GM12892 (cell line): ENCODE results near the gene CDK19.
"Not testable (repeated sequence)": the region's sequence is repeated elsewhere in the genome, so short reads cannot be mapped to it uniquely, and the experiment has no call there.

Experiments used
- DNase-seq: peaks from one replicate; pipeline ENCODE4 v3.0.0; 2011; ENCODE audit not compliant: insufficient read length
- FAIRE-seq: peaks from 2 replicates; lab custom pipeline; 2011; peaks lifted over from hg19 to GRCh38; lab: Jason Lieb, UNC
- POLR2A ChIP-seq: IDR thresholded peaks from 2 replicates; pipeline ENCODE4 v1.6.1; 2011; ENCODE audit warnings: low read depth, low read length, control low read depth
- POLR2AphosphoS5 ChIP-seq: IDR thresholded peaks from 2 replicates; pipeline ENCODE4 v1.6.1; 2011; ENCODE audit warnings: low read depth, low read length, control low read depth
- TAF1 ChIP-seq: IDR thresholded peaks from 2 replicates; pipeline ENCODE4 v1.6.1; 2011; ENCODE audit warnings: low read depth, mild to moderate bottlenecking, control low read depth, low read length, borderline replicate concordance

The CDK19 gene

DNA sequence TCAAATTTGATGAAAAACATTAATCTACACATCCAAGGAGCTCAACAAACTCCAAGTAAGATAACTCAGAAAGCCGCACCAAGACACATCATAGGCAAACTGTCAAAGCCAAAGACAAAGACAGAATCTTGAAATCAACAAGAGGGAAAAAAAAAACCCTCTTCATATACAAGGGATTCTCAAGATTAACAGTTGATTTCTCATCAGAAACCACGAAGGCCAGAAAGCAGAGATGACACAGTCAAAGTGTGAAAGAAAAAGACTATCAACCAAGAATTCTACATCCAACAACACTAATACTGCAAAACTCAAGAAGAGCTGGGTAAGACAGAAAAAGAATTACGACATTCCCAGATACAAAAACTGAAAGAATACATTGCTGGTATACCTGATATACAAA, 73.8 kb downstream of the CDK19 start:
- FAIRE-seq: no peak
- no peak for TF ChIP-seq POLR2AphosphoS5
- DNase-seq: no peak

- DNase-seq (no peak), FAIRE-seq (peak; percentile 78)
- TF ChIP-seq POLR2A: no peak
Observed at GRCh38 chr6:110738899-110739365, 76.3 kb downstream of the CDK19 start.

GRCh38 chr6:110735666-110736065, 79.6 kb downstream of the CDK19 start:
- TF ChIP-seq POLR2A (no peak), TAF1 (no peak), POLR2AphosphoS5 (no peak)
- DNase-seq: no peak
- no peak for FAIRE-seq

- FAIRE-seq: no peak
- TF ChIP-seq TAF1: no peak
- TF ChIP-seq POLR2AphosphoS5: no peak
- TF ChIP-seq POLR2A: no peak
- no peak for DNase-seq
Observed at GRCh38 chr6:110731898-110732297, 83.4 kb downstream of the CDK19 start.

DNA sequence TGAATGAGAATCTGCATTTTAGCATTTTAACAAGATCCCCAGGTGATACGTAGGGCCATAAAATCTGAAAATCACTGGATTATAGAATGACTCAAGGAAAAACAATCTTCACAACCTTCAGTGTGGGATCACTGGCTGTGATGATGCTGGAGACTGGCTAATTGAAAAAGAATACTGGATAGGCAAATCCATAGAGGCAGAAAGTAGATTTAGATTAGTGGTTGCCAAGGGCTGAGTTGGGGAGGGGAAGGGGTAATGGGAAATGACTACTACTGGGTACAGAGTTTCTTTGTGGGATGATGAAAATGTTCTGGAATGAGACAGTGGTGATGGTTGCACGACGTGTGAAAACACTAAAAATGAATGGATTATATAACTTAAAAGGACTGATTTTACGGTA, 84.1 kb downstream of the CDK19 start:
- TF ChIP-seq POLR2A (no peak), TAF1 (no peak), POLR2AphosphoS5 (no peak)
- DNase-seq: no peak
- FAIRE-seq: no peak

GRCh38 chr6:110728501-110728900, 86.8 kb downstream of the CDK19 start:
- DNase-seq: no peak
- no peak for TF ChIP-seq POLR2AphosphoS5
- TF ChIP-seq POLR2A: no peak
- TF ChIP-seq TAF1: no peak
- FAIRE-seq: no peak

DNA sequence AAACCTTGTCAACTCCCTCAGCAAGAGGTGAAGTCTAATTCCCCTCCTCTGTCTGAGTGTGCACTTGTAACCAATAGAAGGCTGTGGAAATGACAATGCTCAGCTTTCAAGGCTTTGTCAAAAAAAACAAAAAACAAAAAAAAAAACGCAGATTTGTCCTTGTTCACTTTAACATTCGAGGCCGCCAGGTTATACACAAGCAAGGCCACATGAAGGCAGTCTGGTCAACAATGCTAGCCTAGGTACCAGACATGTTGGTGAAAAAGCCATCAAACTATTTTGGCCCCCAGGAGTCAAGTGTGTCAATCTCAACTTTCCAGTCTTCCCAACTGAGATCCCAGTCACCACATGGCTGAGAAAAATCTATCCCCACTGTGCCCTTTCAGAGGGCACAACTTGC, 92.3 kb downstream of the CDK19 start:
- no peak for DNase-seq
- no peak for FAIRE-seq
- no peak for TF ChIP-seq POLR2A
- TF ChIP-seq POLR2AphosphoS5: no peak
- no peak for TF ChIP-seq TAF1

- DNase-seq: no peak
- TF ChIP-seq TAF1 (no peak), POLR2A (no peak)
- no peak for FAIRE-seq
Observed at GRCh38 chr6:110720066-110720465, 95.2 kb downstream of the CDK19 start.

GRCh38 chr6:110719601-110720000, 95.7 kb downstream of the CDK19 start:
- not testable (repeated sequence) for DNase-seq, FAIRE-seq

GRCh38 chr6:110714143-110714542, 101.1 kb downstream of the CDK19 start:
- TF ChIP-seq POLR2A (no peak), POLR2AphosphoS5 (no peak), TAF1 (no peak)
- FAIRE-seq: peak; percentile 71
- DNase-seq: no peak

- TF ChIP-seq TAF1 (no peak), POLR2A (no peak), POLR2AphosphoS5 (no peak)
- DNase-seq: no peak
- peak; percentile 33 for FAIRE-seq
Observed at GRCh38 chr6:110712238-110712637, 103.0 kb downstream of the CDK19 start.

DNA sequence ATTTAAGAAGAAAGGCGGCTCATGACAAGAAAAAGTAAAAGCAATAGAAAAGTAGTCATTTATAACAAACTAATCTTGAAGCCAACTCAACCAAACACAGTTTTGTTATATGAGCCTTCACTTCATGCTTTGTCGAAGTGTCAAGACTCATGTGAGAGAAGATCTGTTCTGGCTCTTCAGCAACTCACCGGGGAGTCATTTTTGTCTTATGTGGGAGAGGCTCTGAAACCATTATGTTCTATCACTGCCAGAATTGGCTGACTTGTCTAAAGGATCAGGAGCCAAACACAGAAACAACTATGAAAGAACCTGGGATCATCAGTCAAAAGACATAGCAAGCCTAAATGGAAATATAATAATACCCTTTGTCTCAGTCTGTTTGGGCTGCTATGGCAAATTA, 105.2 kb downstream of the CDK19 start:
- no peak for FAIRE-seq
- DNase-seq: no peak

DNA sequence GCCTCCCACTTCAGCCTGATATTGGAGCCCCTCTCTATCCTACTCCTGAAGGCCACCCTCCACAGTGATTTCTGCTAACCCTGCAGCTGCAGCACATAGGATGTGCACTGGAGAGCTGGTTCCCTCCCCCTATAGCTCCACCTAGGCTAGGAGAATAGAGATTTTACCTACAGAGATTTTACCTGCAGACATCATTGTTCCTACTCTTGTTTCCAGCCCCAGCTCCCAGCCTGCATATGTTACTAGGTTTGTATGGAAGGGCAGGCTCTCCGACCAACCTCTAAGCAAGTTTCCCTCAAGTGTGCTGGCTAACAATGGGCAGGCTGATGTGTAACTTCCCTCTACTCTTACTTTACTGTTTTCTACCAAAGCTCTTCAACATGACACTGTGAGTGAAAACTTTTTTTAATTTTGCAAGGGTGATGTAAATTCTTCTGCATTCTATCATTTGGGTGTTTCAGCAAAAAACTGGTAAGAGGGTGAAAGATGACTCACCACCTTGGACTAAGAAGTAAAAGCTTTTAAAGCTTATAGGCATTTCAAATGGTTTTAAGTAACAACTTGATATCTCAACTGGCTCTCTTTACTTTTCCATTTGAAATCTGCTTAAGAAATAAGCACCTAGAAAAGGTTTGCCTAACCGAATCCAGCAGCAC, 106.8 kb downstream of the CDK19 start:
- no peak for FAIRE-seq
- DNase-seq: no peak
- TF ChIP-seq TAF1: no peak
- TF ChIP-seq POLR2A: no peak
- TF ChIP-seq POLR2AphosphoS5: no peak

More for the DNA sequence above, 105.2 kb downstream of the CDK19 start:
- no peak for TF ChIP-seq TAF1
- no peak for TF ChIP-seq POLR2AphosphoS5
- no peak for TF ChIP-seq POLR2A

GRCh38 chr6:110705543-110705942, 109.7 kb downstream of the CDK19 start:
- DNase-seq (no peak), FAIRE-seq (peak; percentile 87)
- TF ChIP-seq POLR2AphosphoS5 (no peak), TAF1 (no peak), POLR2A (no peak)
